ENCODE data around the gene IGF2BP2.

GRCh38 chr3:185740133-185740532, 84.7 kb downstream of the IGF2BP2 start:
- no peak for TF ChIP-seq CTCF (conservative IDR thresholded peaks at IDR 0.05; ENCODE audit: low read depth, low read length)
- no peak for TF ChIP-seq EZH2 (IDR thresholded peaks at IDR 0.05; ENCODE audit: borderline replicate concordance, low read depth, low read length, poor library complexity, severe bottlenecking)

Measured in A673 (cell line).